Endodermal cell (in vitro differentiated cells): ENCODE results near the gene BARHL2. TPM values are rescaled to one million over a fixed set of nuclear protein-coding genes. Genes with fewer than 3 reads are reported as not detected.

ENCODE experiments used
- DNase-seq: peaks from one replicate; pipeline ENCODE4 v3.0.0-alpha.2; 2017
- H3K27ac ChIP-seq: 2 replicates; pipeline ENCODE4 v1.5.1; 2013; ENCODE audit warnings: mild to moderate bottlenecking, low read depth, low read length, moderate library complexity
- H3K27me3 ChIP-seq: 2 replicates; pipeline ENCODE4 v1.6.1; 2013; ENCODE audit warnings: mild to moderate bottlenecking, low read length, moderate library complexity; ENCODE audit not compliant: insufficient read depth, control insufficient read depth, poor library complexity, severe bottlenecking
- H3K36me3 ChIP-seq: 2 replicates; pipeline ENCODE4 v1.7.0; 2013; ENCODE audit warnings: mild to moderate bottlenecking, low read length, moderate library complexity; ENCODE audit not compliant: control insufficient read depth, insufficient read depth
- H3K4me1 ChIP-seq: one replicate; pipeline ENCODE4 v1.7.0; 2013; ENCODE audit warnings: low read length; ENCODE audit not compliant: control insufficient read depth, insufficient read depth
- H3K4me3 ChIP-seq: 2 replicates; pipeline ENCODE4 v1.5.1; 2013; ENCODE audit warnings: mild to moderate bottlenecking, low read length, moderate library complexity
- H3K9ac ChIP-seq: 2 replicates; pipeline ENCODE4 v1.6.1; 2013; ENCODE audit warnings: mild to moderate bottlenecking, low read length, moderate library complexity; ENCODE audit not compliant: poor library complexity, severe bottlenecking; ENCODE audit errors: extremely low read depth
- H3K9me3 ChIP-seq: 2 replicates; pipeline ENCODE4 v1.6.1; 2013; ENCODE audit warnings: mild to moderate bottlenecking, low read length, moderate library complexity; ENCODE audit not compliant: control insufficient read depth
- H3K27ac Mint-ChIP-seq: 2 replicates; pipeline ENCODE4 v1.8.0; 2020; ENCODE audit warnings: mixed read lengths
- H3K27me3 Mint-ChIP-seq: 2 replicates; pipeline ENCODE4 v1.8.0; 2021; ENCODE audit warnings: mild to moderate bottlenecking, mixed read lengths; ENCODE audit not compliant: insufficient read depth
- H3K36me3 Mint-ChIP-seq: 2 replicates; pipeline ENCODE4 v1.8.0; 2020; ENCODE audit warnings: low read depth, mixed read lengths
- H3K4me1 Mint-ChIP-seq: 2 replicates; pipeline ENCODE4 v1.8.0; 2020; ENCODE audit warnings: mixed read lengths
- H3K4me3 Mint-ChIP-seq: 2 replicates; pipeline ENCODE4 v1.8.0; 2020; ENCODE audit warnings: mild to moderate bottlenecking, moderate library complexity, mixed read lengths
- H3K9me3 Mint-ChIP-seq: 2 replicates; pipeline ENCODE4 v1.8.0; 2020; ENCODE audit warnings: mild to moderate bottlenecking, mixed read lengths
- WGBS, 2 experiments: methylation state at CpG; one replicate each; pipeline versions ENCODE4 v1.1.5 to v1.1.7; 2013; ENCODE audit warnings: missing lambda C conversion rate in 2 of 2, mixed read lengths in 1 of 2; ENCODE audit not compliant: insufficient coverage in 1 of 2, insufficient read length in 1 of 2; 5-methylcytosine and 5-hydroxymethylcytosine counted together
- total RNA-seq, 2 donors: library from RNA; stranded (reverse); fragmentation: NEBNext Ultra II Directional in 1 of 2; extraction: Animal tissue kit (Norgen Biotek cat#: 25700) in 1 of 2; gene quantifications; 2 replicates in 1 of 2; 3 replicates in 1 of 2; pipeline ENCODE4 v1.2.1, GENCODE V29; 2021
- TF ChIP-seq, protein P1 (sequence below): fragments of 200-600 bp; sonication (generic); conservative IDR thresholded peaks from 2 replicates; pipeline ENCODE4 v1.5.0; 2021; ENCODE audit warnings: antibody characterized with exemption, mild to moderate bottlenecking

BARHL2 gene
- total RNA-seq, 2 donors from 2014 or later: not detected

DNA sequence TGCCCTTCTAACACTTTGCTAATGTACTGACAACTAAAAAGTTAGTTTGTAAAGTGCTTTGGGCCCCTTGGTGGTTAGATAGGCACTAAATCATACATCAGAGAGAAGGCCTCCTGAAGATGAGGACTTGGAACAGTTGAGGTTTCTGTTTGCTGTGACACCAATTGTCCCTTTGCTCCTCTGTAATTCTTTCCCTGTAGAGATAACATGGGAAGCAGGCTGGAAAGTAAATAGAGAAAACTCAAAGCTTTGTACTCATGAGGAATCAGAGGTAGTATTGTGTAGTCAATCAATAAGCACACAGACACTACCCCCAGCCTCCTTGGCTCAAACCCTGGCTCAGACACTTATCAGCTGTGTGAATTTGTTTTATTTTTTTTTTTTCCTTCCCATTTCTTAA lies 31.6 kb upstream of the BARHL2 start:
- peaks cover 6% of the 10 kb centered on the region for H3K27me3 Mint-ChIP-seq
- Histone ChIP-seq H3K27me3 (peaks cover 8% of the 10 kb centered on the region), H3K9ac (no peak overlapping the region), H3K4me1 (peaks cover 17% of the 10 kb centered on the region), H3K9me3 (no peaks in the 10 kb centered on the region), H3K4me3 (no peak overlapping the region), H3K36me3 (no peaks in the 10 kb centered on the region), H3K27ac (no peak overlapping the region)
- H3K4me3 Mint-ChIP-seq: no peak overlapping the region
- DNase-seq: no peak
- no peaks in the 10 kb centered on the region for H3K9me3 Mint-ChIP-seq
- TF ChIP-seq, protein P1, sequence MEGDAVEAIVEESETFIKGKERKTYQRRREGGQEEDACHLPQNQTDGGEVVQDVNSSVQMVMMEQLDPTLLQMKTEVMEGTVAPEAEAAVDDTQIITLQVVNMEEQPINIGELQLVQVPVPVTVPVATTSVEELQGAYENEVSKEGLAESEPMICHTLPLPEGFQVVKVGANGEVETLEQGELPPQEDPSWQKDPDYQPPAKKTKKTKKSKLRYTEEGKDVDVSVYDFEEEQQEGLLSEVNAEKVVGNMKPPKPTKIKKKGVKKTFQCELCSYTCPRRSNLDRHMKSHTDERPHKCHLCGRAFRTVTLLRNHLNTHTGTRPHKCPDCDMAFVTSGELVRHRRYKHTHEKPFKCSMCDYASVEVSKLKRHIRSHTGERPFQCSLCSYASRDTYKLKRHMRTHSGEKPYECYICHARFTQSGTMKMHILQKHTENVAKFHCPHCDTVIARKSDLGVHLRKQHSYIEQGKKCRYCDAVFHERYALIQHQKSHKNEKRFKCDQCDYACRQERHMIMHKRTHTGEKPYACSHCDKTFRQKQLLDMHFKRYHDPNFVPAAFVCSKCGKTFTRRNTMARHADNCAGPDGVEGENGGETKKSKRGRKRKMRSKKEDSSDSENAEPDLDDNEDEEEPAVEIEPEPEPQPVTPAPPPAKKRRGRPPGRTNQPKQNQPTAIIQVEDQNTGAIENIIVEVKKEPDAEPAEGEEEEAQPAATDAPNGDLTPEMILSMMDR: no peak
- peaks cover 55% of the 10 kb centered on the region for H3K4me1 Mint-ChIP-seq
- no peak overlapping the region for H3K27ac Mint-ChIP-seq
- H3K36me3 Mint-ChIP-seq: no peaks in the 10 kb centered on the region

DNA sequence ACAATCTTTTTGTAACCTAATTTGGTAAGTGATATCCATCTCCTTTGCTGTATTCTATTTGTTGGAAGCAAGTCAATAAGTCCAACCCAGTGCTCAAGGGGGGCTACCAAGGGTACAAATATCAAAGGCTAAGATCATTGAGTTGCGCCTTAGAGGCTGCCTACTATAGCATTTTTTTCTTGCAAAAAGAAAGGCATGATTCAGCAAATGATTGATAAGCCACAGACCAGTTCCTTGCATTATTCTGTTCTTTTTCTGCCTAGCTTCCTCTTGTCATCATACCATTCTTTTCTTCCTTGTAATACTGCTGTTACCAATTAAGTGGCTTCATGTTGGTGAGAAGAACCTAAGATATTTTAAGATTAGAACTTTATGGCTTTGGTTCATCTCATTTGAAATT lies 29.8 kb upstream of the BARHL2 start:
- no peak overlapping the region for H3K9ac ChIP-seq
- H3K27me3 ChIP-seq: peaks cover 7% of the 10 kb centered on the region
- no peak for DNase-seq
- H3K9me3 Mint-ChIP-seq: no peaks in the 10 kb centered on the region
- 88 to 90% methylated on average over 1 of the region's 1 CpG for WGBS, 2 experiments
- H3K27ac ChIP-seq: no peak overlapping the region
- H3K4me3 ChIP-seq: no peak overlapping the region
- no peaks in the 10 kb centered on the region for H3K9me3 ChIP-seq
- peaks cover 10% of the 10 kb centered on the region for H3K4me1 ChIP-seq
- no peaks in the 10 kb centered on the region for H3K36me3 Mint-ChIP-seq
- peaks cover 4% of the 10 kb centered on the region for H3K27me3 Mint-ChIP-seq
- TF ChIP-seq, protein P1: no peak
- H3K4me3 Mint-ChIP-seq: no peak overlapping the region
- no peak overlapping the region for H3K27ac Mint-ChIP-seq
- H3K36me3 ChIP-seq: no peaks in the 10 kb centered on the region
- H3K4me1 Mint-ChIP-seq: peaks cover 44% of the 10 kb centered on the region

DNA sequence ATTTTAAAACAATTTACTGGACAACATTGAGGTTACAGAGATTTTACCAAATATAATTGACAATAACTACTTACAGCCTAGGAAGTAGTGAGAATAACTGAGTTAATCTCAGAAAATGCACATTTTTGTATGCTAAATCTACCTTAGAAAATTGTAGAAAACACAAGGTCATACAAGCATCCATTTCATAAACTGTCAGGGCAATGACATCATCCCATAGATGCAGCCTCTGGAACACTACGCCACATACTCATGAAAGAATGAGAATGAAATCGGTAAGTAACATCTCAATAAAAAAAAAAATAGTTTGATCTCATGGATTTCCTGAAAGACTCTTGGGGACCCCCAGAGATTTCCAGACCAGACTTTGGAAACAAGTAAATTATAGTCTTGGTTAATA lies 28.9 kb upstream of the BARHL2 start:
- H3K4me1 Mint-ChIP-seq: peaks cover 44% of the 10 kb centered on the region
- H3K36me3 Mint-ChIP-seq: no peaks in the 10 kb centered on the region
- Histone ChIP-seq H3K36me3 (no peaks in the 10 kb centered on the region), H3K9ac (no peak overlapping the region), H3K27me3 (no peaks in the 10 kb centered on the region), H3K9me3 (no peaks in the 10 kb centered on the region), H3K4me1 (peaks cover 10% of the 10 kb centered on the region), H3K4me3 (no peak overlapping the region), H3K27ac (no peak overlapping the region)
- DNase-seq: no peak
- H3K27me3 Mint-ChIP-seq: peaks cover 8% of the 10 kb centered on the region
- no peaks in the 10 kb centered on the region for H3K9me3 Mint-ChIP-seq
- TF ChIP-seq, protein P1: no peak
- 87 to 100% methylated on average over 2 of the region's 2 CpGs for WGBS, 2 experiments
- no peak overlapping the region for H3K4me3 Mint-ChIP-seq
- H3K27ac Mint-ChIP-seq: no peak overlapping the region
